ENCODE data around the gene KCNT2. TPM values are rescaled to one million over a fixed set of nuclear protein-coding genes. Genes with fewer than 3 reads are reported as not detected.

Gene KCNT2
- total and polyA plus RNA-seq, 2 of the 8 experiments (the other 6 are each of a cell fraction or from before 2014, with no cell fraction given): 2.3 to 10.2 TPM

DNA sequence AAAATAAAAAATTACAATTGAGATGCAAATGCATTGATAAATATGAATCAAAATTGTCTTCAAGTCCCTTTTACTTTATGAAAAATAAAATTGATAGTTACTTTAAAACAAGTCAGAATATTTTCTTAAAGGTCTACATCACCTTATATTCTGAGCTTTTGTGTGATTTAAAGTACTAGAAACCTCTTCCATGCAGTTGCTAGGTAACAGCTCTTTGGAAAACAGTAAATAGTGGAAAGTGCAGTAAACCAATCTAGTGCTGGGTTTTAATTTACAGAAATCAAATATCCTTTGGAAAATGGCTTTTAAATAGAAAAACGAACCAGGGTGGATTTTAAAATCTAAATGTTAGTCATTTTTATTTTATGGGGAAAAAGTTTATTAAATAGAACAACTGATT, 227.9 kb downstream of the KCNT2 start:
- Histone ChIP-seq H3K4me2 (ENCODE audit: insufficient read depth in 1 of 2, low read depth in 2 of 2, low read length in 2 of 2) (no peak overlapping the region), H3K56ac (replicated peaks; ENCODE audit: insufficient read length, low read depth, low read length) (no peak overlapping the region), H3K14ac (ENCODE audit: insufficient read length) (no peak overlapping the region), H4K8ac (ENCODE audit: extremely low read depth, insufficient read depth, low read length) (no peak overlapping the region), H2BK120ac (replicated peaks; ENCODE audit: low read depth, low read length) (no peak overlapping the region), H3K4me3 (ENCODE audit: extremely low read depth in 1 of 4, insufficient read depth in 2 of 4, low read depth in 3 of 4, low read length in 4 of 4) (no peak overlapping the region), H4K91ac (replicated peaks; ENCODE audit: insufficient read length, low read length) (no peak overlapping the region), H3K36me3 (ENCODE audit: control insufficient read depth in 2 of 4, insufficient read depth in 4 of 4, low read length in 3 of 4) (no peaks in the 10 kb centered on the region), H3K4me1 (replicated peaks in 1 of 4; ENCODE audit: control insufficient read depth in 3 of 4, insufficient read depth in 4 of 4, low read length in 3 of 4) (no peaks in the 10 kb centered on the region), H3K27ac (ENCODE audit: low read depth, low read length) (no peak overlapping the region), H3K79me1 (ENCODE audit: low read depth, low read length) (no peaks in the 10 kb centered on the region), H3K27me3 (replicated peaks in 1 of 4; ENCODE audit: control insufficient read depth in 3 of 4, extremely low read depth in 1 of 4, insufficient read depth in 3 of 4, low read length in 3 of 4) (no peaks in the 10 kb centered on the region), H3K9ac (replicated peaks in 1 of 4; ENCODE audit: extremely low read depth in 1 of 4, low read depth in 3 of 4, low read length in 3 of 4) (no peak overlapping the region), H3K4ac (replicated peaks; ENCODE audit: insufficient read length, low read depth, low read length) (no peak overlapping the region), H2BK12ac (ENCODE audit: low read depth, low read length) (no peak overlapping the region), H4K20me1 (replicated peaks in 1 of 2; ENCODE audit: control insufficient read depth in 1 of 2, insufficient read depth in 2 of 2, low read length in 2 of 2) (no peaks in the 10 kb centered on the region), H3K18ac (ENCODE audit: extremely low read depth, low read length) (no peak overlapping the region), H2AFZ (ENCODE audit: low read length) (no peak overlapping the region), H2BK15ac (ENCODE audit: low read length) (no peak overlapping the region), H2BK20ac (ENCODE audit: low read length) (no peak overlapping the region), H3K23me2 (ENCODE audit: low read depth, low read length) (no peaks in the 10 kb centered on the region), H3K79me2 (ENCODE audit: control insufficient read depth in 1 of 2, insufficient read depth in 2 of 2, low read length in 2 of 2) (no peaks in the 10 kb centered on the region), H2AK5ac (ENCODE audit: low read depth, low read length) (no peak overlapping the region), H4K5ac (ENCODE audit: insufficient read length, low read depth, low read length) (no peak overlapping the region), H3K23ac (ENCODE audit: insufficient read length) (no peak overlapping the region), H3K9me3 (ENCODE audit: insufficient read depth in 2 of 2, low read depth in 1 of 2, low read length in 1 of 2) (no peaks in the 10 kb centered on the region), H2BK5ac (ENCODE audit: low read depth, low read length) (no peak overlapping the region)
- DNase-seq (ENCODE audit: low read depth in 1 of 2, low spot score in 2 of 2) (no peak), FAIRE-seq (no peak)
- POLR2A ChIA-PET (ENCODE audit: partially characterized antibody): no interaction called here
- CTCF ChIA-PET (ENCODE audit: partially characterized antibody): no interaction called here
- 77% methylated on average over 1 of the region's 1 CpG; no CpG with 5 or more reads in 1 of the 2 experiments for WGBS, 2 experiments (ENCODE audit: extremely low coverage in 1 of 2, insufficient coverage in 1 of 2, insufficient read length in 1 of 2, insufficient replicate concordance in 2 of 2, low coverage in 1 of 2, low lambda C conversion rate in 2 of 2, missing lambda C conversion rate in 1 of 2)
- TF ChIP-seq, protein P1, sequence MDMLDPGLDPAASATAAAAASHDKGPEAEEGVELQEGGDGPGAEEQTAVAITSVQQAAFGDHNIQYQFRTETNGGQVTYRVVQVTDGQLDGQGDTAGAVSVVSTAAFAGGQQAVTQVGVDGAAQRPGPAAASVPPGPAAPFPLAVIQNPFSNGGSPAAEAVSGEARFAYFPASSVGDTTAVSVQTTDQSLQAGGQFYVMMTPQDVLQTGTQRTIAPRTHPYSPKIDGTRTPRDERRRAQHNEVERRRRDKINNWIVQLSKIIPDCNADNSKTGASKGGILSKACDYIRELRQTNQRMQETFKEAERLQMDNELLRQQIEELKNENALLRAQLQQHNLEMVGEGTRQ (IDR thresholded peaks at IDR 0.05; ENCODE audit: low read length): no peak
- TF ChIP-seq SAP30 (IDR thresholded peaks at IDR 0.05; ENCODE audit: insufficient read depth, insufficient replicate concordance, low read length): no peak
- TF ChIP-seq SIN3A (conservative IDR thresholded peaks at IDR 0.05 in 1 of 2, IDR thresholded peaks at IDR 0.05 in 1 of 2; ENCODE audit: low read depth in 1 of 2, low read length in 2 of 2): no peak
- no peak for TF ChIP-seq RAD21 (IDR thresholded peaks at IDR 0.05 in 1 of 2, conservative IDR thresholded peaks at IDR 0.05 in 1 of 2; ENCODE audit: low read depth in 2 of 2, low read length in 2 of 2)
- TF ChIP-seq CHD1 (IDR thresholded peaks at IDR 0.05; ENCODE audit: low read depth, low read length): no peak
- TF ChIP-seq, protein P2, sequence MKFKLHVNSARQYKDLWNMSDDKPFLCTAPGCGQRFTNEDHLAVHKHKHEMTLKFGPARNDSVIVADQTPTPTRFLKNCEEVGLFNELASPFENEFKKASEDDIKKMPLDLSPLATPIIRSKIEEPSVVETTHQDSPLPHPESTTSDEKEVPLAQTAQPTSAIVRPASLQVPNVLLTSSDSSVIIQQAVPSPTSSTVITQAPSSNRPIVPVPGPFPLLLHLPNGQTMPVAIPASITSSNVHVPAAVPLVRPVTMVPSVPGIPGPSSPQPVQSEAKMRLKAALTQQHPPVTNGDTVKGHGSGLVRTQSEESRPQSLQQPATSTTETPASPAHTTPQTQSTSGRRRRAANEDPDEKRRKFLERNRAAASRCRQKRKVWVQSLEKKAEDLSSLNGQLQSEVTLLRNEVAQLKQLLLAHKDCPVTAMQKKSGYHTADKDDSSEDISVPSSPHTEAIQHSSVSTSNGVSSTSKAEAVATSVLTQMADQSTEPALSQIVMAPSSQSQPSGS (IDR thresholded peaks at IDR 0.05; ENCODE audit: low read length): no peak
- TF ChIP-seq KDM4A (IDR thresholded peaks at IDR 0.05; ENCODE audit: low read depth, low read length, severe bottlenecking): no peak
- no peak for TF ChIP-seq KDM5A (IDR thresholded peaks at IDR 0.05; ENCODE audit: low read length)
- no peak for TF ChIP-seq CBX8 (IDR thresholded peaks at IDR 0.05; ENCODE audit: borderline replicate concordance, low read depth, low read length)
- no peak for TF ChIP-seq BRCA1 (IDR thresholded peaks at IDR 0.05; ENCODE audit: low read depth, low read length)

Measured in H1 (cell line).